ENCODE data around the gene RSKR.
A peak's percentile ranks its signal among the peaks of the same experiment; 100 is the strongest.
"Not testable (repeated sequence)": the region's sequence is repeated elsewhere in the genome, so short reads cannot be mapped to it uniquely, and the experiment has no call there.

The RSKR gene

DNA sequence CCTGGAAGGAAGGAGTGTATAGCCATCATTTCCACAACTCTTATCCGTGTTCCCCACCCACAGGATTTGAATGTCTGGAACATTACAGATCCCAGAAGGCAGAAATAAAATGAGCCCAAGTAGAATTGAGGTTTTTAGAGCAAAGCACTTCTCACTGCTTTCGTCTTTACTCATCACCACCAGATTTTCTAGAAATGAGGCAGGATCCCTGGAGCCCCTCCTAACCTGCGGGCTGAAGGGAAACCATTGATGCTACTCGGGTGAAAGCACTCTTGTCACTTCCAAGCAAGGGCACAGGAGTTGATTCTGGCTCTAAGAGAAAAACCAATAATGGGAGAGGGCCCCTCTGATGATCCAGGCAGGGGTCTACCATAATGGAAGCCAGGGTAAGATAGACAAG lies 34.5 kb downstream of the RSKR start:
- DNase-seq (ENCODE audit: low read depth in 4 of 4, low spot score in 1 of 4) = no peak

- DNase-seq (ENCODE audit: low read depth in 4 of 4, low spot score in 1 of 4) = no peak
Observed at GRCh38 chr17:28578246-28579195, 35.5 kb downstream of the RSKR start.

DNA sequence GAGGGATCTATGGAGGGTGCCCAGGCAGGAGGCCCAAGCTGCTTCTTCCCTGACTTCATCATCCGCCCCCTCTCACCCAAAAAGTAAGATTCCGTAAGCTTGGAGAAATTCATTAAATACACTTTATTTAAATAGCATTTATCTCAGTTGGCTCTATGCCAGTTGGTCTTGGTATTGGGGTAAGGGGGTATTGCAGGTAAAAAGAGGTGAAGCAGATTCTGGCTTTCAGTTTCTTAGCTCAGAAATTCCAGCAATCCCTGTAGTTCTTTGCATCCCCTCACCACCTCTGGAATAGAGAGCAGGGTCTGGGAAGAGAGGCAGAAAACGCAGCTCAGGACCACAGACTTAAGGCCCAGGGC lies 36.5 kb downstream of the RSKR start:
- DNase-seq (ENCODE audit: low read depth in 4 of 4, low spot score in 1 of 4) = no peak

DNA sequence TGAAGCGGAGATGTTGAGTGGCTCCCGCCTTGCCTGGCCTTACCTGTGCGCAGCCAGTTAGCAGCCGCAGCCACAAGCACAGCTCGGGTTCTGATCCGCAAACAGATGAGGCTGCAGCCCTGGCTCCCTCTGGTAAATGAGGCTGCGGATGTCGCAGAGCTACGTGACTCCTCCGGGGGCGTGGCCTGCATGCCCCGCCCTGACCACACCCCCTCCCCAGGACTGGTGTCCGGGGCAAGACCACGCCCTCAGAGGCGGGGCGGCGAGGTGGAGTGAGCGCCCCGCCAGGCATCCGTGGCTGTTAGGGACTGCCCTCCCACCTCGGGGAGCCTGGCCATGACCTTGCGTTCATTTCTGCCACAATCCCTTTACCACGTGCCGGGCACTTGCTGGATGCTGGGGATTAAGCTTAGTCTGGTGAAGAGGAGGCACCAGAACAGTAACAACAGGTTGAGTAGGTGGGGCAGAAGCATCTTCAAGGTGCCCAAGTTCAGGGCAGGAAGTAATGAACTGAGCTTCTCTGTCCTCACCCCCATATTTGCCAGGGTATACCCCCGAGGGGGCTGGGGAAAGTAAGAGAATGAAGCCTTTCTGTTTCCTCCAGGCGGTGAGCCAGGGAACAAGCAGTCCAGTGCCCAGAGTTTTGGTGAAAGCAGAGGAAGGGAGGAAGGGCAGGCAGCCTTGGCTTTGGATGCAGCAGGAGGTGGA lies 37.1 kb downstream of the RSKR start, which contains the start of gene ALDOC:
ALDOC (minus strand) TSS at position 138 of the 708 bp plus-strand sequence. CDS start 1,363 bp downstream, outside the sequence.
- DNase-seq (ENCODE audit: low read depth in 4 of 4, low spot score in 1 of 4) = peak; percentile 93 to 99 (median 96)

DNA sequence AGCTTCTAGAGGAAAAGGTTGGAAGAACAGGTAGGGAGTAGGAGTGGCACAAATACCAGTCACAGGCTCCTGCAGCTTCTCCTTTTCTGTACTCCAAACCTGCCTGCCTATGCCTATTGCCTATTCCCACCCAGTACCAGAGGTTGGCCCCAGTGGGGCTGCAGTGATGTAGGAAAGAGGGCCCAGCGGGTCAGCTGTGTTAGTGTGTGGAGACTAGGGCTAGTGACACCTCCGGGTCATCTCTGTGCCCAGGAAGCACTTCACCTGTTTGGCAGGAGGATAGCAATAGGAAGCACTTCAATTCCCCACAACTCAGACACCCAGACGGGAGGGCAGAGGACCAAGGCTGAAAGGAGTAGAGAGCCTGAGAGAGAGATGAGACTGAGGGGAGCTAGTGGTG lies 38.0 kb downstream of the RSKR start:
- not testable (repeated sequence) for DNase-seq (ENCODE audit: low read depth in 4 of 4, low spot score in 1 of 4)

DNA sequence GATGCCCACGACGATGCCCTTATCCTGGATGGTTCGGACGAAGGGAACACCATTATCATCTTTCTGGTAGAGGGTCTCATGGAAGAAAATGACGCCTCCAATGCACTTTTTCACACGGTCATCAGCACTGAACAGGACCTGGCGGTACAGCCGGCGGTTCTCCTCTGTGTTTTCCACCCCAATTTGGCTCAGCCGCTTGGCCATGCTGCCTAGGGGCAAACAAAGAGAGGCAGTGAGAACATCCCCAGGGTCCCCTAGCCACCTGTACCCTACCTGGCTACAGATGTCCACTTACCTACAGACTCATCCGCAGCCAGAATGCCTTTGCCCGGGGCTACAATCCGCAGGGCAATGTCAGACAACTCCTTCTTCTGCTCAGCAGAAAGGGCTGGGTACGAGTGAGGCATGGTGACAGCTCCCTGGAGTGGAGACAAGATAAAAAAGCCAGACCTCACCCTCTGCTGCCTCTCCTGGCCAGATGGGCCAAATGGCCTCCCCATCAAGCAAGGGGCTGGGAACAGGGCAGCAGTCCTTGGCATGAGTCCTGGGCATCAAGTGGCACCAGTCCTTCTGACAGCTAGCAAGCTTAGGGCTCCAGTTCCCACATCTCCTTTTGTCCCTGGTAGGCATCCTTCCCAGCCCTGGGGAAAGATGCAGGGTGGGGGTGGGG lies 38.7 kb downstream of the RSKR start:
- no peak for DNase-seq (ENCODE audit: low read depth in 4 of 4, low spot score in 1 of 4)

DNA sequence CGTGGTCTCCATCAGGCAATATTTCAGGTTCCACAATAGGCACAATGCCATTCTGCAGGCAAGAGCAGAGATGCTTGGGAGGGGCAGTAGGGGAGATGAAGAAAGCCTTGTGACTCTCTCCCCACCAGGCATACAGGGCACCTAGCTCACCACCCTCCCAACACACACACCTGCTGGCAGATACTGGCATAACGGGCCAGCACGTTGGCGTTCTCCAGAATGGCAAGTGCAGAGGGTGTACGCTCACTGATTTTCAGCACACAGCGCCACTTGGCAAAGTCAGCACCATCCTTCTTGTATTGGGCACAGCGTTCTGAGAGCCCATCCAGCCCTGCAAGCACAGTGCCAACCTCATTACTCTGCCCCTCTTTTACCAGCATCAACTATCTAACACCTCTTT lies 39.5 kb downstream of the RSKR start:
- no peak for DNase-seq (ENCODE audit: low read depth in 4 of 4, low spot score in 1 of 4)

- DNase-seq (ENCODE audit: low read depth in 4 of 4, low spot score in 1 of 4) = no peak
Observed at GRCh38 chr17:28573966-28574480, 40.0 kb downstream of the RSKR start.

DNA sequence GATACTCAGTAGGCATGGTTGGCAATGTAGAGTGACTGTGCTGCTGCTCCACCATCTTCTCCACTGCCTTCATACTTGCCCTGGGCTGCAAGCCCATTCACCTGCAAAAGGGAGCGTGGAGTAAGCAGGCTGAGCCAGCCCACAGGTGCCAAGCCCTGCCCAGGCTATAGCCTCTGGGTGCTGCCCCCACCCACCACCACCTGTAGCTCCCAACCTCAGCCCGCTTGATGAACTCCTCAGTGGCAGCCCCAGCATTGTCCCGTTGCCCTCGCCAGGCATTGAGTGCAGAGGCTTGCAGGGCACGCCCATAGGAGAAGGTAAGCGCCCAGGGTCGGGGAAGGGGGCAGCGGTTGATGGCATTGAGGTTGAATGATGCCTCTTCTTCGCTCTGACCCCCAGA lies 40.5 kb downstream of the RSKR start:
- no peak for DNase-seq (ENCODE audit: low read depth in 4 of 4, low spot score in 1 of 4)

DNA sequence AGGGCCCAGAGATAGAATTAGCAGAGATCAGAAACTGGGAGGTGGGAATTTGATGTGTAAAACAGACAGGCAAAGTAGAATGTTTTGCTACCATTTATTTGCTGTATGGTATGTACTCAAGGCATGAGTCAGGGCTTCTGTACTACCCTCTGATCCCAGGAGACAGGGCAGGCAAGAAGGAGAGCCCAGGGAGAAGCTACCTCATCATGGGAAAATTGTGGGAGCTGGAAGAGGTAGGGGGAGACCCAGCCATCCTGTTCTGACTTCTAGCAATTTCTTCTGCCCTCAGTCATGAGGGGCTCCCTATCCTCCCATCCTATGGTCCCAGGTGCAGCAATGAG lies 41.0 kb downstream of the RSKR start:
- no peak for DNase-seq (ENCODE audit: low read depth in 4 of 4, low spot score in 1 of 4)

- DNase-seq (ENCODE audit: low read depth in 4 of 4, low spot score in 1 of 4) = no peak
Observed at GRCh38 chr17:28572259-28573039, 41.5 kb downstream of the RSKR start.

DNA sequence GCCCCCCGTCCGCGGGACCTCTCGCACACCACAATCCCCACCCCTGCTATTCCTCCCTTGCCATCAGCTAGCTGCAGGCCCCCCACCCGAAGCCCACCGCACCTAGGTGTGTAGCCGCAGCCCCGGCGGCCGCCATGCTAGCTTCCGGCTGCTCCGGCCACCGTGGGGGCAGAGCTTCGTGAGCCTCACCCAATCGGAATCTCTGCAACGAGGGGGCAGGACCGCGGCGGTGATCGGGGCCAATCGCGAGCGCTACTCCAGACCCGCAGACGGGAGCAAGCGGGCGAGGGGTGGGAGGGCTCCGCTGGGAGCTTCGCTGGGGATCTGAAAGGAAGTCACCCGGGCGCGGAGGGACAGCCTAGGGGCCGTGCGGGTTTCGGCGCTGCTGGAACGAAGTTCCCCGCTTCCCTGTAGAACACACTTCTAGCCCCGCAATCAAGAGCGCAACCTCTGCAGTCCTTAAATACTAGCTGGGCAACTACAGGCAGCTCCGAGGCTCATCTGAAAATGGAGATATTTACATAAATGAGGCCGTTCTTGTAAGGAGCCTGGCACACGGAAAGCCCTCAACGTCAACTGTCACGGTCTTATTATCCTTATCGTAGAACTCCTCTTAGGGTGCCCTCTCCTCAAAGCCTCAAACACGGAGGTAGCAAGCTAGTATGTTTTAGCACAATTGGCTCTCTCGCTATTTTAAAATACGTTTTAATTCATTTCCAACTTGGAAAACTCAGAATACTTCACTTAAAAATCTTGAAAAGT lies 42.4 kb downstream of the RSKR start, which contains the start of gene PIGS:
PIGS (minus strand) TSS at position 164 of the 762 bp plus-strand sequence; CDS start at position 136, 28 bp downstream.
- peak; percentile 80 to 93 (median 90) for DNase-seq (ENCODE audit: low read depth in 4 of 4, low spot score in 1 of 4)

DNA sequence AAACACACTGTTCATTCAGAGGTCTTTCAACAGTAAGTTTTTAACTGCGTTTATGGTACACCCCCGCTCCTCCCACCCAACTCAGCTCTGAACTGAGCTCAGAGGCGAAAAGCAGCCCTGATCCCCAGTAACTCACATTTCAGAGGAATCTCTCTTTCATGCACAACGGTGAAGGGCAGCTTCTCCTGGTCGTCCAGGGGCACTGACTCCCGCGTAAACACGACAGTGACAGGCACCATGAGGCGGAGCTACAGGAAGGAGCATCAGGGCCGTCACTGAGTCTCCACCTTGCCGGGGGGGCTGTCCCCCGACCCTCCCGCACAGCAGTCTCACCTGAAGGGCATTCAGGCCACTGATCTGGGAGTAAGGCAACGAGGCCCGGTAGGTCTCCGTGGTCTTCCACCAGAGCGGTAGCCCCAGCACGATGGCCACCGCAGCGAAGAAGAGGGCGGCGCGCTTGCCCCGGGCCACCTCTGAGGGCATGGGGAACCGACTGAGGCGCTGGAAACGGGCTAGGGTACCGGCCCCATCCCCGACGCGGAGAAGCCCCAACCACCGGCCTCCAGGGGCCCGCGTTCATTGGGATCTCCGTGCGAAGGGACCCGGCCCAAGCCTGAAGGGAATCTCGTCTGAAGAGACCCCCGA lies 43.1 kb downstream of the RSKR start:
- peak in 1 of 4 experiments; percentile 32 for DNase-seq (ENCODE audit: low read depth in 4 of 4, low spot score in 1 of 4)

DNA sequence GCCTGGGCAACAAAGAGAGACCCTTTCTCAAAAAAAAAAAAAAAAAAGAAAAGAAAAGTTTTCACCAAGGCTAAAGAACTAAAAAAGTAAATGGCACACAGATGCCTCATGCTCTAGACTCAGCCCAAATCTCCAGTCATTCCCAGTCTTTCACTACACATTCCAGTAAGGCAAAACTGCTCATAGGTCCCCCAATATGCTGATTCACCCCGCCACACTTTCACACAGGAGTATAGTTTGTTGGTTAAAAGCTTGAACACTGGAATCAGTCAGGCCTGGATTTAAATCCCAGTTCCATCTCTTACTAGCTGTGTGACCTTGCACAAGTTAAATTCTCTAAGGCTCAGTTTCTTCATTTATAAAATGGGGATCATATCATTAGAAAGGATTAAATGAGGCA lies 44.5 kb downstream of the RSKR start:
- DNase-seq (ENCODE audit: low read depth in 4 of 4, low spot score in 1 of 4) = no peak

DNA sequence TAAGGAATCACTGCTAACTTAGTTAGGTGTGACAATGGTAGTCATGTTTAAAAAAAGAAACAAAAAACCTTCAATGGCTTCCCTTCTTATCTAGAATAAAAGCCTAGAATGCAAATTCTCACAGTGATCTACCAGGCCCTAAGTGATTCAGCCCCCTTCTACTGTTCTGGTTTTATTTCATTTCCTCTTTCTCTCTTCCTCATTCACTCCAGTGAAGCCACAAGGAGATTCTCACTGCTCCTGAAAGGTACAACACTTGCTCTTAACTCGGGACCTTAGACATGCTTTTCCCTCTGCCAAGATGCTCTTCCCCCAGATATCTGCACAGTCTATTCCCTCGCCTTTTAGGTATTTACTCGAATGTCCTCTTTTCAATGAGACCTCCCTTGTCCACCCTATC lies 46.4 kb downstream of the RSKR start:
- DNase-seq (ENCODE audit: low read depth in 4 of 4, low spot score in 1 of 4) = no peak

- no peak for DNase-seq (ENCODE audit: low read depth in 4 of 4, low spot score in 1 of 4)
Observed at GRCh38 chr17:28563475-28563874, 50.5 kb downstream of the RSKR start.
